H9 (cell line): ENCODE data around the gene ZNHIT3. TPM values are rescaled to one million over a fixed set of nuclear protein-coding genes. Genes with fewer than 3 reads are reported as not detected.

Experiments
- DNase-seq: peaks from one replicate; pipeline ENCODE4 v3.0.0-alpha.2; 2017
- H2AFZ ChIP-seq: one replicate; pipeline ENCODE4 v1.6.1; 2013; ENCODE audit warnings: mild to moderate bottlenecking, low read length, control low read depth, moderate library complexity
- H2AK5ac ChIP-seq: 2 replicates; pipeline ENCODE4 v1.6.1; 2013; ENCODE audit warnings: low read length, control low read depth, mixed read lengths; ENCODE audit not compliant: insufficient read length
- H2BK120ac ChIP-seq: one replicate; pipeline ENCODE4 v1.6.1; 2013; ENCODE audit warnings: low read depth, mild to moderate bottlenecking, low read length, control low read depth, inconsistent platforms; ENCODE audit not compliant: poor library complexity, severe bottlenecking
- H2BK12ac ChIP-seq: 2 replicates; pipeline ENCODE4 v1.6.1; 2013; ENCODE audit warnings: low read length, control low read depth, mixed read lengths, low read depth; ENCODE audit not compliant: insufficient read length
- H2BK15ac ChIP-seq: 2 replicates; pipeline ENCODE4 v1.6.1; 2013; ENCODE audit warnings: low read depth, low read length, control low read depth
- H2BK20ac ChIP-seq: one replicate; pipeline ENCODE4 v1.6.1; 2013; ENCODE audit warnings: low read depth, mild to moderate bottlenecking, low read length, control low read depth, inconsistent platforms; ENCODE audit not compliant: poor library complexity, severe bottlenecking
- H2BK5ac ChIP-seq: 2 replicates; pipeline ENCODE4 v1.6.1; 2013; ENCODE audit warnings: low read length, control low read depth, mixed read lengths; ENCODE audit not compliant: insufficient read length
- H3K14ac ChIP-seq: 2 replicates; pipeline ENCODE4 v1.6.1; 2013; ENCODE audit warnings: low read length, control low read depth; ENCODE audit not compliant: insufficient read depth
- H3K18ac ChIP-seq: 2 replicates; pipeline ENCODE4 v1.6.1; 2013; ENCODE audit warnings: low read depth, mild to moderate bottlenecking, mixed read lengths, low read length, control low read depth; ENCODE audit not compliant: insufficient read length
- H3K23ac ChIP-seq: 2 replicates; pipeline ENCODE4 v1.6.1; 2013; ENCODE audit warnings: low read length, control low read depth, mixed read lengths, low read depth; ENCODE audit not compliant: insufficient read length
- H3K23me2 ChIP-seq: 2 replicates; pipeline ENCODE4 v1.6.1; 2013; ENCODE audit warnings: low read depth, mild to moderate bottlenecking, mixed read lengths, low read length, control low read depth; ENCODE audit not compliant: insufficient read length, poor library complexity, severe bottlenecking
- H3K27ac ChIP-seq: 2 replicates; pipeline ENCODE4 v1.5.1; 2013; ENCODE audit warnings: low read length, control low read depth, mixed read lengths, low read depth; ENCODE audit not compliant: insufficient read length
- H3K27me3 ChIP-seq: 2 replicates; pipeline ENCODE4 v1.6.1; 2013; ENCODE audit warnings: low read length, control low read depth, inconsistent platforms; ENCODE audit not compliant: insufficient read depth
- H3K4ac ChIP-seq: 2 replicates; pipeline ENCODE4 v1.6.1; 2013; ENCODE audit warnings: low read depth, mild to moderate bottlenecking, control low read depth, inconsistent platforms, low read length, moderate library complexity
- H3K4me1 ChIP-seq: 2 replicates; pipeline ENCODE4 v1.6.1; 2013; ENCODE audit warnings: low read length, control low read depth, inconsistent platforms; ENCODE audit not compliant: insufficient read depth
- H3K4me2 ChIP-seq: 2 replicates; pipeline ENCODE4 v1.6.1; 2013; ENCODE audit warnings: low read length, control low read depth, mixed read lengths; ENCODE audit not compliant: insufficient read length, insufficient read depth
- H3K56ac ChIP-seq: 2 replicates; pipeline ENCODE4 v1.6.1; 2013; ENCODE audit warnings: low read depth, mild to moderate bottlenecking, mixed read lengths, low read length, control low read depth; ENCODE audit not compliant: insufficient read length
- H3K79me1 ChIP-seq: 2 replicates; pipeline ENCODE4 v1.6.1; 2013; ENCODE audit warnings: low read depth, mild to moderate bottlenecking, moderate library complexity, low read length, control low read depth, inconsistent platforms; ENCODE audit not compliant: insufficient read depth, poor library complexity, severe bottlenecking
- H3K79me2 ChIP-seq: 2 replicates; pipeline ENCODE4 v1.6.1; 2013; ENCODE audit warnings: low read length, control low read depth, inconsistent platforms; ENCODE audit not compliant: insufficient read depth
- H3K9ac ChIP-seq: 2 replicates; pipeline ENCODE4 v1.6.1; 2013; ENCODE audit warnings: low read length, control low read depth, mixed read lengths; ENCODE audit not compliant: insufficient read length; ENCODE audit errors: extremely low read depth
- H3K9me3 ChIP-seq: one replicate; pipeline ENCODE4 v1.6.1; 2013; ENCODE audit warnings: low read depth, low read length, inconsistent platforms; ENCODE audit not compliant: control insufficient read depth
- H3T11ph ChIP-seq: one replicate; pipeline ENCODE4 v1.6.1; 2013; ENCODE audit warnings: mild to moderate bottlenecking, low read length, control low read depth, inconsistent platforms
- H4K20me1 ChIP-seq: one replicate; pipeline ENCODE4 v1.6.1; 2013; ENCODE audit not compliant: control insufficient read depth, insufficient read length, insufficient read depth
- H4K5ac ChIP-seq: 2 replicates; pipeline ENCODE4 v1.6.1; 2013; ENCODE audit warnings: low read depth, mild to moderate bottlenecking, mixed read lengths, low read length, control low read depth; ENCODE audit not compliant: insufficient read length
- H4K8ac ChIP-seq: replicated peaks from 2 replicates; pipeline ENCODE4 v1.6.1; 2013; ENCODE audit warnings: low read length, control low read depth, mixed read lengths, low read depth; ENCODE audit not compliant: insufficient read length
- H4K91ac ChIP-seq: 2 replicates; pipeline ENCODE4 v1.6.1; 2013; ENCODE audit warnings: low read depth, mild to moderate bottlenecking, moderate library complexity, mixed read lengths, low read length, control low read depth; ENCODE audit not compliant: insufficient read length
- H3K27ac Mint-ChIP-seq, 3 experiments: 2 replicates in 2 of 3; 3 replicates in 1 of 3; pipeline ENCODE4 v1.8.0; 2020 to 2021; ENCODE audit warnings: mixed read lengths in 3 of 3, mild to moderate bottlenecking in 1 of 3, moderate library complexity in 1 of 3
- H3K27me3 Mint-ChIP-seq: 2 replicates; pipeline ENCODE4 v1.8.0; 2021; ENCODE audit warnings: low read depth, mild to moderate bottlenecking, moderate library complexity, mixed read lengths
- H3K36me3 Mint-ChIP-seq, 3 experiments: 2 replicates in 2 of 3; 3 replicates in 1 of 3; pipeline ENCODE4 v1.8.0; 2020 to 2021; ENCODE audit warnings: low read depth in 3 of 3, mixed read lengths in 3 of 3; ENCODE audit not compliant: insufficient read depth in 1 of 3
- H3K4me1 Mint-ChIP-seq, 2 experiments: 2 replicates each; pipeline ENCODE4 v1.8.0; 2020; ENCODE audit warnings: mixed read lengths in 2 of 2
- H3K4me3 Mint-ChIP-seq, 2 experiments: 2 replicates in 1 of 2; 3 replicates in 1 of 2; pipeline ENCODE4 v1.8.0; 2020 to 2021; ENCODE audit warnings: mild to moderate bottlenecking in 2 of 2, mixed read lengths in 2 of 2, moderate library complexity in 1 of 2
- H3K9me3 Mint-ChIP-seq, 2 experiments: 2 replicates in 1 of 2; 3 replicates in 1 of 2; pipeline ENCODE4 v1.8.0; 2020; ENCODE audit warnings: mild to moderate bottlenecking in 2 of 2, mixed read lengths in 2 of 2, moderate library complexity in 1 of 2
- CTCF ChIP-seq: fragments of 200-600 bp; sonication (generic); conservative IDR thresholded peaks from 3 replicates; pipeline ENCODE4 v1.8.0; 2021; ENCODE audit warnings: antibody characterized with exemption, mild to moderate bottlenecking
- WGBS: extraction: QIAGEN DNeasy Blood & Tissue Kit; methylation state at CpG from one replicate; pipeline ENCODE4 v1.1.7; 2013; ENCODE audit warnings: missing lambda C conversion rate, low lambda C conversion rate, mixed read lengths; ENCODE audit not compliant: insufficient read length; ENCODE audit errors: extremely low coverage; 5-methylcytosine and 5-hydroxymethylcytosine counted together
- total RNA-seq: library from RNA; stranded (reverse); gene quantifications from 2 replicates; pipeline ENCODE4 v1.2.1, GENCODE V29; 2021

The ZNHIT3 gene
- total RNA-seq, 1 experiment from 2014 or later = 64.7 TPM

- Mint-ChIP-seq H3K4me1 (no peaks in the 10 kb centered on the region), H3K9me3 (no peaks in the 10 kb centered on the region), H3K4me3 (no peak overlapping the region), H3K27me3 (no peaks in the 10 kb centered on the region; the same call in 1 of the 2 replicates), H3K36me3 (peaks cover 43 to 95% (median 93%) of the 10 kb centered on the region in 3 experiments; a peak in 6 of 7 replicates), H3K27ac (no peak overlapping the region)
- H4K8ac ChIP-seq = no peak overlapping the region
- H3K9me3 ChIP-seq = no peaks in the 10 kb centered on the region
- WGBS = no CpG with 5 or more reads among the region's 8 CpGs
- TF ChIP-seq CTCF = no peak
- no peak overlapping the region for H3K14ac ChIP-seq
- no peaks in the 10 kb centered on the region for H3K79me2 ChIP-seq
- peaks cover 2% of the 10 kb centered on the region for H4K20me1 ChIP-seq
- H3K23ac ChIP-seq = no peak overlapping the region
- no peaks in the 10 kb centered on the region for H3K79me1 ChIP-seq
- H3T11ph ChIP-seq = no peak overlapping the region
- H2BK5ac ChIP-seq = no peak overlapping the region
- H2AK5ac ChIP-seq = no peak overlapping the region
- no peak overlapping the region for H3K27ac ChIP-seq
- H3K9ac ChIP-seq = no peak overlapping the region
- no peak overlapping the region for H2AFZ ChIP-seq
- DNase-seq = no peak
- H4K5ac ChIP-seq = no peak overlapping the region
- no peak overlapping the region for H3K18ac ChIP-seq
- no peak overlapping the region for H3K4me2 ChIP-seq
- no peak overlapping the region for H3K56ac ChIP-seq
- no peak overlapping the region for H2BK12ac ChIP-seq
- no peak overlapping the region for H2BK20ac ChIP-seq
- no peaks in the 10 kb centered on the region for H3K4me1 ChIP-seq
- no peak overlapping the region for H2BK15ac ChIP-seq
- no peak overlapping the region for H3K4ac ChIP-seq
- no peak overlapping the region for H4K91ac ChIP-seq
- no peaks in the 10 kb centered on the region for H3K23me2 ChIP-seq
- H3K27me3 ChIP-seq = no peaks in the 10 kb centered on the region
- H2BK120ac ChIP-seq = no peak overlapping the region
Measured at GRCh38 chr17:36505171-36505570, 18.7 kb downstream of the ZNHIT3 start.
